Skin of body (tissue), 2 donors: Measurements from ENCODE around the gene MAP1S. TPM values are rescaled to one million over a fixed set of nuclear protein-coding genes. Genes with fewer than 3 reads are reported as not detected.
A peak's percentile ranks its signal among the peaks of the same experiment; 100 is the strongest.
"Not testable (repeated sequence)": the region's sequence is repeated elsewhere in the genome, so short reads cannot be mapped to it uniquely, and the experiment has no call there.

ENCODE experiments used
- DNase-seq: peaks from one replicate; lab custom pipeline; 2025; lab: John Stamatoyannopoulos, UW
- total RNA-seq: library from RNA; depleted of rRNA; stranded (reverse); fragments of >200 nt; gene quantifications from one replicate; pipeline ENCODE4 v1.2.3, GENCODE V29; 2014

Gene MAP1S
- total RNA-seq, 1 donor from 2014 or later = 17.6 TPM

- DNase-seq = no peak
These were observed 43.4 kb downstream of the MAP1S start for GRCh38 chr19:17762505-17763229.

DNA sequence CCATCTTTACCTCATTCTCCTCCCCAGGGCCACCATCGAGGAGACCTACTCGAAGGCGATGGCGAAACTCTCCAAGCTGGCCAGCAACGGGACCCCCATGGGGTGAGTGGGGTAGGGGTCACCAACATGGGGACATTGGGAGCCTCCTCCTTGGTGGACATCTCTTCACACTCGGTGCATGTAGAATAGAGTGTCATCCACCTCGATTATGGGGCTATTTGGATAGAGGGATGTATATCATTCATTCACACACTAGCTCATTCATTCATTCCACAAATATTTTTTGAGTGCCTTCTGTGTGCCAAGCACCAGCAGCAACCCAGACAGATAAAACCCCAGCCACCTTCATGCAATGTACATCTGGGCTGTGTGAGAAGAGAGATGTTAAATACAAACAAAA, 45.1 kb downstream of the MAP1S start:
- DNase-seq = no peak

GRCh38 chr19:17765069-17765618, 45.9 kb downstream of the MAP1S start:
- DNase-seq = no peak

DNA sequence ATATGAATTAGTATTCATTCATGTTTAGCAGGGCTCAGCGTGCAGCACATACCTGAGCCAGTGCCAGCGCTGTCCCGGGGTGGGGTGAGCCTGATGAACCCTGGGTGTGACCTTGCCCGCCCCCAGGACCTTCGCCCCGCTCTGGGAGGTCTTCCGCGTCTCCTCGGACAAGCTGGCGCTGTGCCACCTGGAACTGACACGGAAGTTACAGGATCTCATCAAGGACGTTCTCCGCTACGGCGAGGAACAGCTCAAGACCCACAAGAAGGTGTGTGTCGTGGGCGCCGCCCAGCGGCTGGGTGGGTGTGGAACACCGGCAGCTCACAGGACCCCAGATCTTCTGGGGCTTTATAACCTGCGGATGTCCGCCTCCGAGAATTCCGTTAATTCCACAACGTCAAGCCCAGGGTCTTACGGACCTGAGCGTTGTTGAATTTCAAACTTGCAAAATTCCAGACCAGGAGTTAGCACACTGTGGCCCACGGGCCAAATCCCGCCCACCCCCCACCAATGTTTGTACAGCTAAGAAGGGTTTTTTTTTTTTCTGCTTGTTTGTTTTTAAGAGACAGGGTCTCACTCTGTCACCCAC, 47.4 kb downstream of the MAP1S start:
- peak; percentile 13 for DNase-seq

DNA sequence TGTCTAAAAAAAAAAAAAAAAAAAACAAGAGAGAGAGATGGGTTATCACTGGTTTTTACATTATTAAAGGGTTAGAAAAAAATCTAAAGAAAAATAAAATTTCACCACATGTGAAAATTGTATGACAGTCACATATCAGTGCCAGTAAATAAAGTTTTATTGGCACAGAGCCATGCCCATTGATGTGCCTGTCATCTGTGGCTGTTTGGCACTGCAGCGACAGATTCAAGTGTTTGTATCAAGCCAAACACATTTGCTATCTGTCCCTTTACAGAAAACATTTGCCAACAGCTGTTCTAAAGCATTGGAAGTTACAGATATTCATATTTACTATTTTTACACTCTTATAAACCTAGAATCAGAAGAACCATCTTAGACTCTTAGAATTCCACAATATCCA, 48.3 kb downstream of the MAP1S start:
- DNase-seq = no peak

- no peak for DNase-seq
These were observed 51.3 kb downstream of the MAP1S start for GRCh38 chr19:17770613-17771012.

- DNase-seq = no peak
These were observed 52.9 kb downstream of the MAP1S start for GRCh38 chr19:17772172-17772571.

DNA sequence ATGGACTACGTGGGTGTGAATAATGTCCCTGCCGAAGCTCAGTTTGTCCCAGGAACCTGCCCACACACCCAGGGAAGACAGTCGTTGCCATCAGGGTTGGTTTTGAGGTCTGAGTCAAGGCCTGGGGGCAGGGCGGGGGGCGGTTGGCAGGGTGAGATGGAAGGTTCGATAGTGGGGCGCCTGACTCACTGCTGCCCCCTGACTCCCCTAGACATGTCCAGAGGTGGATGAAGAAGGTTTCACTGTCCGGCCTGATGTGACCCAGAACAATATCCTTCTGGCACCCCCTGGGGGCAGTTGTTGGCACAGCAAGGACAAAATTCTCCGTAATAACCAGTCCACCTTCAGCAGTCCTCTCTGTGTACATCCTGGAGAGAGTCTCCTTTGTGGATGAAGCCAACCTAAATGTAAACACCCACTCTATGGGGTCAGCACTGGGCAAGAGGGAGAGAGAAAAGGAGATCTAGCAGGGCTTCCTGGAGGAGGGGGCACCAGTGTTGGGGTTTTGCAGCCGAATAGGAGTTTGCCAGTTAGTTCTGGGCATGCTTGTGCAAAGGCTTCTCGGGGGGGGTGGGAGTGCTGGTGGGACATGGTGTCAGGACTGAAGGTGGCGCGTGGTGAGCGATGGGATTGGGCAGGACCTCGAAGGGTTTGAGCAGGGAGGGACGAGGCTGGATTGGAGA, 56.1 kb downstream of the MAP1S start:
- DNase-seq = no peak

DNA sequence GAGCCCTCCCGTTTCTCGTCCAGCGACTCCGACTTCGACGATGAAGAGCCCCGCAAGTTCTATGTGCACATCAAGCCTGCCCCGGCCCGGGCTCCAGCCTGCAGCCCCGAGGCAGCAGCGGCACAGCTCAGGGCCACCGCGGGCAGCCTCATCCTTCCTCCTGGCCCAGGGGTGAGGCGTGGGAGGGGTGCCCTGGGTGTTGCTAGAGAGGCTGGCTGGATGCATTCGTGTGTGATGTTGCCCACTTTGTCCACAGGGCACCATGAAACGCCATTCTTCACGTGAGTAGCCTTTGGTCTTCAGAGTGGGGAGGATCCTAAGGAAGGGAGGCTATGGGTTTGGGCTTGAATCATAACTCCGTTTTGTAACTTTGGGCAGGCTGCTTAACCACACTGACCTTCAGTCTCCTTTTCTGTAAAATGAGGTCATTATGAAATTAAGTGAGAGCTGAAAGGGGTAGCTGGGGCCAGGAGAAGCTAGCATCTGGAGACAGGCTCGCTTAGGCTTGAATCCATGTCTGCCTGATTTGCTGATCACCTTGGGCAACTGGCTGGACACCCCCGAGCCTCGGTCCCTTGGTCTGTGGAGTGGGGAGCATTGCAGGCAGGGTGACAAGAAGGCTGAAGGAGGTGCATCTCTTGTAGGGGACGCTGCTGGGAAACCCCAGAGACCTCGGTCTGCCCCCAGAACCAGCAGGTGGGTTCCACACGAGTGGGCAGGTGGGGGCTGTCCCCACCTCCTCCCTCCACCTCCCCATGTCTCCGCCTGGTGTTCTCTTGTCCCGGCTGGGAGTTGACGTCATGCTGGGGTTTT, 56.9 kb downstream of the MAP1S start:
- no peak for DNase-seq

DNA sequence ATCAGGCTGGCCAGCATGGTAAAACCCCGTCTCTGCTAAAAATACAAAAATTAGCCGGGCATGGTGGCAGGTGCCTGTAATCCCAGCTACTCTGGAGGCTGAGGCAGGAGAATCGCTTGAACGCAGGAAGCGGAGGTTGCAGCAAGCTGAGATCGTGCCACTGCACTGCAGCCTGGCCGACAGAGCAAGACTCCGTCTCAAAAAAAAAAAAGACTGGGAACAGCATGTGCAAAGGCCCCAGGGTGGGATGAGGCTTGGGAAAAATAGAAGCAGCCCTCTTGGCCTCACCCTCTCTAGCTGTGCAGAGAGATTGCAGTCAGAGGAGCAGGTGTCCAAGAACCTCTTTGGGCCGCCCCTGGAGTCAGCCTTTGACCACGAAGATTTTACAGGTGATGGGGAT, 58.6 kb downstream of the MAP1S start:
- DNase-seq = not testable (repeated sequence)

DNA sequence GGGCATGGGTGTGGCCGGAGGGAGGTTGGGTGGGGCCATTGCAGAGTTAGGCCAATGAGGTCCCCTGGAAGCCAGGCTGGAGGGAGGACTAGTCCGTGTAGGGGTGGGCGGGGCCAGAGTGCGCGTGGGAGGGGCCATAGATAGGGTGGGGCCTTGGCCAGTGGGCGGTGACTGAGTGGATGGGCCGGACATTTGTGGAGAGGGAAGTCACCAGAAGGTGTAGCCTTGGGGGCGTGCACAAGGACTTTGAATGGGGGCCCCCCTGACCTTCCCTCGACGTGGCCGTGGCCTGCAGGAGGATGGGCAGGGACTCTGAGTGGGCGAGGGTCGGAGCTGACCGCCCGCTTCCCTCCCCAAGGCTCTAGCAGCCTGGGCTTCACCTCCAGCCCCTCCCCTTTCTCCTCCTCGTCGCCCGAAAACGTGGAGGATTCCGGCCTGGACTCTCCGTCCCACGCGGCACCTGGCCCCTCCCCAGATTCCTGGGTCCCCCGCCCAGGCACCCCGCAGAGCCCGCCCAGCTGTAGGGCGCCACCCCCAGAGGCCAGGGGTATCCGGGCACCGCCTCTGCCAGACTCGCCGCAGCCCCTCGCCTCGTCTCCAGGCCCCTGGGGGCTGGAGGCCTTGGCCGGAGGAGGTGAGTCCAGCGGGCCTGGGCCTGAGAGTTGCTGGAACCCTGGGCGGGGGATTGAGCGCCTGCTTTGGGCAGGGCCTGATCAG, 59.1 kb downstream of the MAP1S start:
- DNase-seq = no peak

DNA sequence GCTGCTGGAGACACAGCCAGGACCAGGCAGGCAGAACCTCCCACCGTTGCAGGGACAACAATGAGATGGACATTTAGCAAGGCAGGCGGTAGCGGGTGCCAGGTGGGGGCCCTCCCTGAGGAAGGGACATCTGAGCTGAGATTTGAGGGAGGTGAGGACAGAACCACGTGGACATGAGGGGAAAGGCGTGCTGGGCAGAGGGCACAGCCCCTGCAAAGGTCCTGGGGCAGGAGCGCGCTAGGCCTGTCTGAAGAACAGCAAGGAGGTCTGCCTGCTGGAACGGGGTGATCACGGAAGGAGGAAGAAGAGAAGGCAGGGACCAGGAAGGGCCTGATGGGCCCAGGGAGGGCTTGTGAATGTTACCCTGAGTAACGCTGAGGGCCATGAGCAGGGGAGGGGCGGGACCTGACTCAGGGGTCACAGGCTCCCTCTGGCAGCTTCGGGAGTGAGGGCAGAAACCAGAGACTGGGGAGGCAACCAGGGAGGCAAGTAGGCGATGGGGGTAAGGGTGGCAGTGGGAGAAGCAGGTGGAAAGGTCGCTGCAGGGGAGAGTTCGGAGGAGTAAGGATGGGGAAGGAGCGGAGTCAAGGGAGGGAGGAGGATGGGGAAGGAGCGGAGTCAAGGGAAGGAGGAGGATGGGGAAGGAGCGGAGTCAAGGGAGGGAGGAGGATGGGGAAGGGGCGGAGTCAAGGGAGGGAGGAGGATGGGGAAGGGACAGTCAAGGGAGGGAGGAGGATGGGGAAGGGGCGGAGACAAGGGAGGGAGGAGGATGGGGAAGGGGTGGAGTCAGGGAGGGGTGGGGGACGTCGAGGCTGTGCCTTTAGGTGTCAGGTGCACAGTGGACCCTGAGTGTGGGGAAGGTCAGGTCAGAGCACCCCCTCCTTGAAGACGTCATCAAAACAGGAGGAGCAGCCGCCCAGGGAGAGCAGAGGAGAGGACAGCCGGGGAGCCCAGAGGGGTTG, 60.0 kb downstream of the MAP1S start:
- DNase-seq = no peak

DNA sequence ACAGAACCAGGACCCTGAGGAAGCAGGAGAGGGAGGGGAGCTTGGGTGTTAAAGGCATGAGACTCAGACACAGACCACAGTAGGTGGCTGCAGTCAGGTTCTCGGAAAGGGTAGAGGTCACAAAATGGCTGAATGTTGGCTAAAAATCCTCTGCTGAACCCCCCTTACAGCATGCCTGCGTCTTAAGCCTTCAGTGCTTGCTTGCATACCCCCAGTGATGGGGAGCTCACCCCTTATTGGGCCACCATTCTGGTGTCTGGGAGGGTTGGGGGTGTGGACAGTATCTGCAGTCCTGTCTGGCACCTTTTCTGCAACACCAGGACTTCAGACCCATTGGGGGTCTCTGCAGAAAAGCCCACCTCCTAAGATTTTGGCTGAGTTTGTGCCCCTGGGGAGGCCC, 61.5 kb downstream of the MAP1S start:
- DNase-seq = no peak

- not testable (repeated sequence) for DNase-seq
These were observed 64.4 kb downstream of the MAP1S start for GRCh38 chr19:17783721-17784120.

Other genes with a start within 250 kb of the MAP1S start
- gene SLC27A1, start 249.0 kb upstream of the MAP1S start, total RNA-seq = 19.6 TPM
- 36.3 TPM for gene PGLS, start 207.8 kb upstream of the MAP1S start, total RNA-seq
- gene COLGALT1, start 163.8 kb upstream of the MAP1S start, total RNA-seq = 40.6 TPM
- gene UNC13A, start 31.1 kb upstream of the MAP1S start, total RNA-seq = 0.10 TPM
- gene FCHO1, start 32.0 kb downstream of the MAP1S start, total RNA-seq = 2.4 TPM
- 0.79 TPM for gene B3GNT3, start 75.7 kb downstream of the MAP1S start, total RNA-seq
- gene INSL3, start 102.0 kb downstream of the MAP1S start, total RNA-seq = not detected
- 3.4 TPM for gene JAK3, start 128.5 kb downstream of the MAP1S start, total RNA-seq
- 1,075 TPM for gene RPL18A, start 140.4 kb downstream of the MAP1S start, total RNA-seq
- not detected for gene SLC5A5, start 152.5 kb downstream of the MAP1S start, total RNA-seq
- 22.3 TPM for gene CCDC124, start 213.5 kb downstream of the MAP1S start, total RNA-seq
- 2.2 TPM for gene KCNN1, start 247.6 kb downstream of the MAP1S start, total RNA-seq